ENCODE data around the gene ZCCHC2. TPM values are rescaled to one million over a fixed set of nuclear protein-coding genes. Genes with fewer than 3 reads are reported as not detected.

Gene ZCCHC2
- total RNA-seq, 3 donors from 2014 or later (not counting 1 experiment from before 2014, with no cell fraction given) = 50.4 to 81.2 (median 59.6) TPM

- no peak for TF ChIP-seq CTCF (IDR thresholded peaks at IDR 0.05)
- H3K4me1 ChIP-seq (ENCODE audit: control insufficient read depth, insufficient read depth, low read length) = peaks cover 4% of the 10 kb centered on the region
- H3K9me3 Mint-ChIP-seq = no peaks in the 10 kb centered on the region
- no peaks in the 10 kb centered on the region for H3K27me3 Mint-ChIP-seq (ENCODE audit: low read depth in 2 of 2)
- H3K27me3 ChIP-seq (ENCODE audit: control insufficient read depth, insufficient read depth, low read length) = no peaks in the 10 kb centered on the region
- no peak overlapping the region for H3K27ac Mint-ChIP-seq
- DNase-seq (no peak), ATAC-seq (no peak)
- peaks cover 39 to 42% of the 10 kb centered on the region in 2 donors for H3K4me1 Mint-ChIP-seq
- H3K4me3 Mint-ChIP-seq = no peak overlapping the region
- no peaks in the 10 kb centered on the region for H3K36me3 Mint-ChIP-seq
- no peaks in the 10 kb centered on the region for H3K36me3 ChIP-seq (ENCODE audit: control insufficient read depth, insufficient read depth, low read length)
- no peak overlapping the region for H3K4me3 ChIP-seq (ENCODE audit: low read length)
- H3K27ac ChIP-seq (ENCODE audit: low read length) = no peak overlapping the region
- intact Hi-C loops (cut with micrococcal nuclease) = no loop called here
- H3K9me3 ChIP-seq (ENCODE audit: control insufficient read depth, insufficient read depth, low read length) = no peaks in the 10 kb centered on the region
- WGBS (ENCODE audit: insufficient coverage) = 98% methylated on average over 9 of the region's 9 CpGs
Observed at GRCh38 chr18:62531931-62532330, 9.1 kb downstream of the ZCCHC2 start.

- Histone ChIP-seq H3K4me1 (ENCODE audit: control insufficient read depth, insufficient read depth, low read length) (peaks cover 4% of the 10 kb centered on the region), H3K36me3 (ENCODE audit: control insufficient read depth, insufficient read depth, low read length) (peaks cover 7% of the 10 kb centered on the region), H3K27ac (ENCODE audit: low read length) (no peak overlapping the region), H3K27me3 (ENCODE audit: control insufficient read depth, insufficient read depth, low read length) (no peaks in the 10 kb centered on the region), H3K4me3 (ENCODE audit: low read length) (no peak overlapping the region), H3K9me3 (ENCODE audit: control insufficient read depth, insufficient read depth, low read length) (no peaks in the 10 kb centered on the region)
- Mint-ChIP-seq H3K27me3 (ENCODE audit: low read depth in 2 of 2) (no peaks in the 10 kb centered on the region), H3K27ac (no peak overlapping the region), H3K4me1 (peaks cover 43 to 45% of the 10 kb centered on the region in 2 donors), H3K36me3 (no peaks in the 10 kb centered on the region), H3K9me3 (no peaks in the 10 kb centered on the region), H3K4me3 (no peak overlapping the region)
- DNase-seq (no peak), ATAC-seq (peak in 1 of 3 donors; percentile 73)
- intact Hi-C loops (cut with micrococcal nuclease) = no loop called here
- TF ChIP-seq CTCF (IDR thresholded peaks at IDR 0.05) = no peak
- 66% methylated on average over 7 of the region's 7 CpGs for WGBS (ENCODE audit: insufficient coverage)
Observed at GRCh38 chr18:62536005-62536404, 13.2 kb downstream of the ZCCHC2 start.

GRCh38 chr18:62537042-62537894, 14.4 kb downstream of the ZCCHC2 start:
- no peak for TF ChIP-seq CTCF (IDR thresholded peaks at IDR 0.05)
- H3K36me3 Mint-ChIP-seq = peaks cover 4% of the 10 kb centered on the region
- no peak overlapping the region for H3K27ac ChIP-seq (ENCODE audit: low read length)
- no peak overlapping the region for H3K4me3 Mint-ChIP-seq
- peaks cover 13% of the 10 kb centered on the region for H3K36me3 ChIP-seq (ENCODE audit: control insufficient read depth, insufficient read depth, low read length)
- H3K9me3 ChIP-seq (ENCODE audit: control insufficient read depth, insufficient read depth, low read length) = no peaks in the 10 kb centered on the region
- no peaks in the 10 kb centered on the region for H3K27me3 Mint-ChIP-seq (ENCODE audit: low read depth in 2 of 2)
- WGBS (ENCODE audit: insufficient coverage) = 98% methylated on average over 7 of the region's 8 CpGs
- no peak overlapping the region for H3K4me3 ChIP-seq (ENCODE audit: low read length)
- DNase-seq (no peak), ATAC-seq (no peak)
- peaks cover 41 to 49% of the 10 kb centered on the region in 2 donors for H3K4me1 Mint-ChIP-seq
- H3K27me3 ChIP-seq (ENCODE audit: control insufficient read depth, insufficient read depth, low read length) = no peaks in the 10 kb centered on the region
- peaks cover 4% of the 10 kb centered on the region for H3K4me1 ChIP-seq (ENCODE audit: control insufficient read depth, insufficient read depth, low read length)
- intact Hi-C loops (cut with micrococcal nuclease) = no loop called here
- no peak overlapping the region for H3K27ac Mint-ChIP-seq
- H3K9me3 Mint-ChIP-seq = no peaks in the 10 kb centered on the region
